Neural progenitor cell (in vitro differentiated cells): ENCODE results near the gene APOC4. TPM values are rescaled to one million over a fixed set of nuclear protein-coding genes. Genes with fewer than 3 reads are reported as not detected.
A peak's percentile ranks its signal among the peaks of the same experiment; 100 is the strongest.

Source experiments
- DNase-seq: peaks from one replicate; pipeline ENCODE4 v3.0.0-alpha.2; 2016; ENCODE audit warnings: low spot score
- H2AFZ ChIP-seq: fragments of 200-600 bp; sonication (generic); replicated peaks from 2 replicates; pipeline ENCODE4 v1.6.1; 2016; ENCODE audit warnings: antibody characterized with exemption
- H3F3A ChIP-seq: fragments of 200-600 bp; sonication (generic); 2 replicates; pipeline ENCODE4 v1.6.1; 2016; ENCODE audit warnings: antibody characterized with exemption, low read depth
- H3K27ac ChIP-seq: fragments of 200-600 bp; sonication (generic); 2 replicates; pipeline ENCODE4 v1.5.1; 2016; ENCODE audit warnings: mild to moderate bottlenecking
- H3K27me3 ChIP-seq: fragments of 200-600 bp; sonication (generic); 2 replicates; pipeline ENCODE4 v1.6.1; 2016; ENCODE audit warnings: mild to moderate bottlenecking, moderate library complexity
- H3K36me3 ChIP-seq: fragments of 200-600 bp; sonication (generic); 2 replicates; pipeline ENCODE4 v1.5.1; 2016
- H3K4me1 ChIP-seq: fragments of 200-600 bp; sonication (generic); 2 replicates; pipeline ENCODE4 v1.6.1; 2016; ENCODE audit warnings: mixed run types
- H3K4me2 ChIP-seq: fragments of 200-600 bp; sonication (generic); 2 replicates; pipeline ENCODE4 v1.6.1; 2016
- H3K4me3 ChIP-seq: fragments of 200-600 bp; sonication (generic); 2 replicates; pipeline ENCODE4 v1.5.1; 2016
- H3K79me2 ChIP-seq: fragments of 200-600 bp; sonication (generic); 2 replicates; pipeline ENCODE4 v1.6.1; 2016; ENCODE audit warnings: low read depth
- H3K9ac ChIP-seq: fragments of 200-600 bp; sonication (generic); 2 replicates; pipeline ENCODE4 v1.6.1; 2016
- H3K9me3 ChIP-seq: fragments of 200-600 bp; sonication (generic); 2 replicates; pipeline ENCODE4 v1.5.1; 2016; ENCODE audit warnings: low read depth
- H4K20me1 ChIP-seq: fragments of 200-600 bp; sonication (generic); 2 replicates; pipeline ENCODE4 v1.6.1; 2016; ENCODE audit warnings: low read depth
- H3K27ac Mint-ChIP-seq: 3 replicates; pipeline ENCODE4 v1.8.0; 2021; ENCODE audit warnings: mixed read lengths
- H3K27me3 Mint-ChIP-seq: 2 replicates; pipeline ENCODE4 v1.8.0; 2022; ENCODE audit warnings: low read depth, mild to moderate bottlenecking, inconsistent platforms, moderate library complexity, mixed read lengths; ENCODE audit not compliant: insufficient read depth
- H3K36me3 Mint-ChIP-seq: 3 replicates; pipeline ENCODE4 v1.8.0; 2021; ENCODE audit warnings: mixed read lengths
- H3K4me1 Mint-ChIP-seq: 3 replicates; pipeline ENCODE4 v1.8.0; 2021; ENCODE audit warnings: mixed read lengths
- H3K4me3 Mint-ChIP-seq: 3 replicates; pipeline ENCODE4 v1.8.0; 2021; ENCODE audit warnings: mild to moderate bottlenecking, moderate library complexity, mixed read lengths
- H3K9me3 Mint-ChIP-seq: 3 replicates; pipeline ENCODE4 v1.8.0; 2020; ENCODE audit warnings: mixed read lengths
- EZH2 ChIP-seq: fragments of 200-600 bp; sonication (generic); IDR thresholded peaks from 2 replicates; pipeline ENCODE4 v1.6.1; 2017; ENCODE audit warnings: antibody characterized with exemption, mild to moderate bottlenecking, moderate library complexity
- EZH2phosphoT487 ChIP-seq: fragments of 200-600 bp; sonication (generic); IDR thresholded peaks from 2 replicates; pipeline ENCODE4 v1.6.1; 2017; ENCODE audit warnings: antibody characterized with exemption
- total RNA-seq: library from RNA; depleted of rRNA; stranded (reverse); fragments of >200 nt; gene quantifications from 2 replicates; pipeline ENCODE4 v1.2.3, GENCODE V29; 2015; ENCODE audit warnings: low replicate concordance
- TF ChIP-seq, protein P1 (sequence below): fragments of 200-600 bp; sonication (generic); IDR thresholded peaks from 2 replicates; pipeline ENCODE4 v1.5.1; 2017; ENCODE audit warnings: antibody characterized with exemption, mild to moderate bottlenecking

The APOC4 gene
- total RNA-seq, 1 donor from 2014 or later = not detected

DNA sequence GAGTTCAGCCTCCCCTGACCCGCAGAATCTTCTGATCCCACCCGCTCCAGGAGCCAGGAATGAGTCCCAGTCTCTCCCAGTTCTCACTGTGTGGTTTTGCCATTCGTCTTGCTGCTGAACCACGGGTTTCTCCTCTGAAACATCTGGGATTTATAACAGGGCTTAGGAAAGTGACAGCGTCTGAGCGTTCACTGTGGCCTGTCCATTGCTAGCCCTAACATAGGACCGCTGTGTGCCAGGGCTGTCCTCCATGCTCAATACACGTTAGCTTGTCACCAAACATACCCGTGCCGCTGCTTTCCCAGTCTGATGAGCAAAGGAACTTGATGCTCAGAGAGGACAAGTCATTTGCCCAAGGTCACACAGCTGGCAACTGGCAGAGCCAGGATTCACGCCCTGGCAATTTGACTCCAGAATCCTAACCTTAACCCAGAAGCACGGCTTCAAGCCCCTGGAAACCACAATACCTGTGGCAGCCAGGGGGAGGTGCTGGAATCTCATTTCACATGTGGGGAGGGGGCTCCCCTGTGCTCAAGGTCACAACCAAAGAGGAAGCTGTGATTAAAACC is 37.5 kb upstream of the APOC4 start:
- peak; percentile 24 for DNase-seq
- no peaks in the 10 kb centered on the region for H3K27me3 ChIP-seq
- H3K9me3 ChIP-seq = no peaks in the 10 kb centered on the region
- Mint-ChIP-seq H3K4me3 (peak overlapping the region; percentile 53), H3K27ac (no peak overlapping the region), H3K36me3 (peaks cover 6% of the 10 kb centered on the region), H3K9me3 (no peaks in the 10 kb centered on the region), H3K27me3 (peaks cover 12% of the 10 kb centered on the region), H3K4me1 (peaks cover 20% of the 10 kb centered on the region)
- H3K4me1 ChIP-seq = peaks cover 10% of the 10 kb centered on the region
- H3K4me3 ChIP-seq = no peak overlapping the region
- TF ChIP-seq, protein P1, sequence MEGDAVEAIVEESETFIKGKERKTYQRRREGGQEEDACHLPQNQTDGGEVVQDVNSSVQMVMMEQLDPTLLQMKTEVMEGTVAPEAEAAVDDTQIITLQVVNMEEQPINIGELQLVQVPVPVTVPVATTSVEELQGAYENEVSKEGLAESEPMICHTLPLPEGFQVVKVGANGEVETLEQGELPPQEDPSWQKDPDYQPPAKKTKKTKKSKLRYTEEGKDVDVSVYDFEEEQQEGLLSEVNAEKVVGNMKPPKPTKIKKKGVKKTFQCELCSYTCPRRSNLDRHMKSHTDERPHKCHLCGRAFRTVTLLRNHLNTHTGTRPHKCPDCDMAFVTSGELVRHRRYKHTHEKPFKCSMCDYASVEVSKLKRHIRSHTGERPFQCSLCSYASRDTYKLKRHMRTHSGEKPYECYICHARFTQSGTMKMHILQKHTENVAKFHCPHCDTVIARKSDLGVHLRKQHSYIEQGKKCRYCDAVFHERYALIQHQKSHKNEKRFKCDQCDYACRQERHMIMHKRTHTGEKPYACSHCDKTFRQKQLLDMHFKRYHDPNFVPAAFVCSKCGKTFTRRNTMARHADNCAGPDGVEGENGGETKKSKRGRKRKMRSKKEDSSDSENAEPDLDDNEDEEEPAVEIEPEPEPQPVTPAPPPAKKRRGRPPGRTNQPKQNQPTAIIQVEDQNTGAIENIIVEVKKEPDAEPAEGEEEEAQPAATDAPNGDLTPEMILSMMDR = peak; percentile 37
- TF ChIP-seq EZH2 = no peak
- no peak overlapping the region for H3K27ac ChIP-seq
- H3K36me3 ChIP-seq = no peaks in the 10 kb centered on the region
- H3K9ac ChIP-seq = no peak overlapping the region
- peaks cover 46% of the 10 kb centered on the region for H3F3A ChIP-seq
- peaks cover 9% of the 10 kb centered on the region for H3K79me2 ChIP-seq
- no peak overlapping the region for H2AFZ ChIP-seq
- H3K4me2 ChIP-seq = no peak overlapping the region
- H4K20me1 ChIP-seq = peaks cover 17% of the 10 kb centered on the region

GRCh38 chr19:44905437-44906160 is 36.4 kb upstream of the APOC4 start, which contains the start of gene APOE:
TSS of gene APOE (plus strand) at chr19:44905796. CDS start at chr19:44906625, 829 bp downstream.
- Histone ChIP-seq H3F3A (peaks cover 46% of the 10 kb centered on the region), H3K9me3 (no peaks in the 10 kb centered on the region), H3K27ac (peak within 1 kb of the TSS; percentile 32), H3K4me1 (peaks cover 10% of the 10 kb centered on the region), H4K20me1 (peaks cover 12% of the 10 kb centered on the region), H3K9ac (peak within 1 kb of the TSS; percentile 10), H3K27me3 (no peaks in the 10 kb centered on the region), H3K79me2 (peaks cover 9% of the 10 kb centered on the region), H3K4me3 (peak within 1 kb of the TSS; percentile 76), H3K4me2 (peak within 1 kb of the TSS; percentile 97), H3K36me3 (no peaks in the 10 kb centered on the region), H2AFZ (peak within 1 kb of the TSS; percentile 71)
- peak; percentile 67 for DNase-seq
- Mint-ChIP-seq H3K36me3 (peaks cover 4% of the 10 kb centered on the region), H3K9me3 (no peaks in the 10 kb centered on the region), H3K27me3 (peaks cover 12% of the 10 kb centered on the region), H3K4me1 (peaks cover 24% of the 10 kb centered on the region), H3K27ac (peak within 1 kb of the TSS; percentile 39), H3K4me3 (peak within 1 kb of the TSS; percentile 78)
- TF ChIP-seq, protein P1 = no peak
- no peak for TF ChIP-seq EZH2
- no peak for TF ChIP-seq EZH2phosphoT487

DNA sequence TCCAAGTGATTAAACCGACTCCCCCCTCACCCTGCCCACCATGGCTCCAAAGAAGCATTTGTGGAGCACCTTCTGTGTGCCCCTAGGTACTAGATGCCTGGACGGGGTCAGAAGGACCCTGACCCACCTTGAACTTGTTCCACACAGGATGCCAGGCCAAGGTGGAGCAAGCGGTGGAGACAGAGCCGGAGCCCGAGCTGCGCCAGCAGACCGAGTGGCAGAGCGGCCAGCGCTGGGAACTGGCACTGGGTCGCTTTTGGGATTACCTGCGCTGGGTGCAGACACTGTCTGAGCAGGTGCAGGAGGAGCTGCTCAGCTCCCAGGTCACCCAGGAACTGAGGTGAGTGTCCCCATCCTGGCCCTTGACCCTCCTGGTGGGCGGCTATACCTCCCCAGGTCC is 34.4 kb upstream of the APOC4 start:
- no peak overlapping the region for H3K27ac Mint-ChIP-seq
- DNase-seq = no peak
- Histone ChIP-seq H3K27ac (no peak overlapping the region), H3F3A (peaks cover 47% of the 10 kb centered on the region), H2AFZ (no peak overlapping the region), H3K9ac (no peak overlapping the region), H3K79me2 (peaks cover 9% of the 10 kb centered on the region), H3K4me3 (no peak overlapping the region), H3K36me3 (no peaks in the 10 kb centered on the region), H3K4me1 (peaks cover 10% of the 10 kb centered on the region), H4K20me1 (peaks cover 12% of the 10 kb centered on the region), H3K9me3 (no peaks in the 10 kb centered on the region), H3K4me2 (no peak overlapping the region), H3K27me3 (no peaks in the 10 kb centered on the region)
- TF ChIP-seq, protein P1 = no peak
- no peak for TF ChIP-seq EZH2
- no peak for TF ChIP-seq EZH2phosphoT487
- H3K4me1 Mint-ChIP-seq = peaks cover 31% of the 10 kb centered on the region
- H3K4me3 Mint-ChIP-seq = no peak overlapping the region
- peaks cover 10% of the 10 kb centered on the region for H3K27me3 Mint-ChIP-seq
- peaks cover 4% of the 10 kb centered on the region for H3K36me3 Mint-ChIP-seq
- H3K9me3 Mint-ChIP-seq = no peaks in the 10 kb centered on the region
